Measurements from ENCODE around the gene TANGO2.

The TANGO2 gene

GRCh38 chr22:20062766-20063083 is 41.8 kb downstream of the TANGO2 start:
- no peak overlapping the region for H2BK5ac ChIP-seq (ENCODE audit: low read depth, low read length, poor library complexity, severe bottlenecking)
- no peak overlapping the region for H2AFZ ChIP-seq (ENCODE audit: low read depth, low read length)
- H2BK15ac ChIP-seq (ENCODE audit: low read depth, poor library complexity, severe bottlenecking) = no peak overlapping the region
- no peak overlapping the region for H2BK120ac ChIP-seq (ENCODE audit: low read depth, low read length)
- H3K9ac ChIP-seq (ENCODE audit: low read length) = no peak overlapping the region
- no peak overlapping the region for H2BK12ac ChIP-seq (ENCODE audit: low read length in 2 of 2)
- H4K91ac ChIP-seq (ENCODE audit: low read length) = no peak overlapping the region
- WGBS = 75% methylated on average over 11 of the region's 11 CpGs
- H3K4ac ChIP-seq (ENCODE audit: low read depth in 1 of 2, low read length in 2 of 2) = no peak overlapping the region
- H3K14ac ChIP-seq (ENCODE audit: low read length in 2 of 2) = no peak overlapping the region
- H3K27ac ChIP-seq (ENCODE audit: low read length, poor library complexity, severe bottlenecking) = no peak overlapping the region
- peaks cover 16% of the 10 kb centered on the region for H3K4me1 ChIP-seq (ENCODE audit: control insufficient read depth, insufficient read depth, low read depth, low read length)
- no peaks in the 10 kb centered on the region for H3K9me3 ChIP-seq (ENCODE audit: control insufficient read depth, low read length)
- no peak overlapping the region for H4K8ac ChIP-seq (ENCODE audit: low read length)
- no peak overlapping the region for H3K4me2 ChIP-seq (ENCODE audit: low read length, poor library complexity, severe bottlenecking)
- H3K27me3 ChIP-seq (ENCODE audit: control insufficient read depth in 1 of 2, insufficient read depth in 1 of 2, low read length in 2 of 2) = no peaks in the 10 kb centered on the region
- no peak overlapping the region for H2AK5ac ChIP-seq (ENCODE audit: low read length, severe bottlenecking)
- peaks cover 59 to 62% of the 10 kb centered on the region in 2 experiments for H3K36me3 ChIP-seq (ENCODE audit: control insufficient read depth in 1 of 2, insufficient read depth in 2 of 2, low read depth in 1 of 2, low read length in 2 of 2)
- H3K79me1 ChIP-seq (replicated peaks; ENCODE audit: low read length, poor library complexity, severe bottlenecking) = peaks cover 2% of the 10 kb centered on the region
- no peak overlapping the region for H3K23ac ChIP-seq (ENCODE audit: low read length in 2 of 2)
- no peak overlapping the region for H3K4me3 ChIP-seq (ENCODE audit: insufficient read depth in 1 of 2, low read depth in 1 of 2, low read length in 2 of 2)
- no peak overlapping the region for H3K18ac ChIP-seq (ENCODE audit: low read depth in 1 of 2, low read length in 2 of 2)
- peak; percentile 47 for DNase-seq

- Histone ChIP-seq H2AK5ac (ENCODE audit: low read length, severe bottlenecking) (no peak overlapping the region), H3K9me3 (ENCODE audit: control insufficient read depth, low read length) (no peaks in the 10 kb centered on the region), H3K4me2 (ENCODE audit: low read length, poor library complexity, severe bottlenecking) (no peak overlapping the region), H3K23ac (ENCODE audit: low read length in 2 of 2) (no peak overlapping the region), H2BK12ac (ENCODE audit: low read length in 2 of 2) (no peak overlapping the region), H3K4me1 (ENCODE audit: control insufficient read depth, insufficient read depth, low read depth, low read length) (peaks cover 16% of the 10 kb centered on the region), H3K18ac (ENCODE audit: low read depth in 1 of 2, low read length in 2 of 2) (no peak overlapping the region), H2AFZ (ENCODE audit: low read depth, low read length) (no peak overlapping the region), H3K4ac (ENCODE audit: low read depth in 1 of 2, low read length in 2 of 2) (no peak overlapping the region), H3K14ac (ENCODE audit: low read length in 2 of 2) (no peak overlapping the region), H3K9ac (ENCODE audit: low read length) (no peak overlapping the region), H3K36me3 (ENCODE audit: control insufficient read depth in 1 of 2, insufficient read depth in 2 of 2, low read depth in 1 of 2, low read length in 2 of 2) (peaks cover 55 to 61% of the 10 kb centered on the region in 2 experiments), H3K27ac (ENCODE audit: low read length, poor library complexity, severe bottlenecking) (no peak overlapping the region), H2BK15ac (ENCODE audit: low read depth, poor library complexity, severe bottlenecking) (no peak overlapping the region), H2BK120ac (ENCODE audit: low read depth, low read length) (no peak overlapping the region), H4K91ac (ENCODE audit: low read length) (no peak overlapping the region), H3K79me1 (replicated peaks; ENCODE audit: low read length, poor library complexity, severe bottlenecking) (peaks cover 2% of the 10 kb centered on the region), H3K27me3 (ENCODE audit: control insufficient read depth in 1 of 2, insufficient read depth in 1 of 2, low read length in 2 of 2) (no peaks in the 10 kb centered on the region), H4K8ac (ENCODE audit: low read length) (peak overlapping the region; percentile 12), H3K4me3 (ENCODE audit: insufficient read depth in 1 of 2, low read depth in 1 of 2, low read length in 2 of 2) (no peak overlapping the region), H2BK5ac (ENCODE audit: low read depth, low read length, poor library complexity, severe bottlenecking) (no peak overlapping the region)
- DNase-seq = no peak
- 95% methylated on average over 27 of the region's 27 CpGs for WGBS
These were observed 42.6 kb downstream of the TANGO2 start for GRCh38 chr22:20063271-20064139.

- Histone ChIP-seq H3K4me2 (ENCODE audit: low read length, poor library complexity, severe bottlenecking) (no peak overlapping the region), H3K79me1 (replicated peaks; ENCODE audit: low read length, poor library complexity, severe bottlenecking) (peaks cover 2% of the 10 kb centered on the region), H3K4me3 (ENCODE audit: insufficient read depth in 1 of 2, low read depth in 1 of 2, low read length in 2 of 2) (no peak overlapping the region), H3K18ac (ENCODE audit: low read depth in 1 of 2, low read length in 2 of 2) (no peak overlapping the region), H3K14ac (ENCODE audit: low read length in 2 of 2) (no peak overlapping the region), H3K9me3 (ENCODE audit: control insufficient read depth, low read length) (no peaks in the 10 kb centered on the region), H2BK12ac (ENCODE audit: low read length in 2 of 2) (no peak overlapping the region), H3K36me3 (ENCODE audit: control insufficient read depth in 1 of 2, insufficient read depth in 2 of 2, low read depth in 1 of 2, low read length in 2 of 2) (peaks cover 48 to 61% of the 10 kb centered on the region in 2 experiments), H4K8ac (ENCODE audit: low read length) (no peak overlapping the region), H3K4me1 (ENCODE audit: control insufficient read depth, insufficient read depth, low read depth, low read length) (peaks cover 16% of the 10 kb centered on the region), H2BK15ac (ENCODE audit: low read depth, poor library complexity, severe bottlenecking) (no peak overlapping the region), H4K91ac (ENCODE audit: low read length) (no peak overlapping the region), H2AFZ (ENCODE audit: low read depth, low read length) (no peak overlapping the region), H2BK5ac (ENCODE audit: low read depth, low read length, poor library complexity, severe bottlenecking) (no peak overlapping the region), H3K27me3 (ENCODE audit: control insufficient read depth in 1 of 2, insufficient read depth in 1 of 2, low read length in 2 of 2) (no peaks in the 10 kb centered on the region), H3K9ac (ENCODE audit: low read length) (no peak overlapping the region), H3K4ac (ENCODE audit: low read depth in 1 of 2, low read length in 2 of 2) (no peak overlapping the region), H3K23ac (ENCODE audit: low read length in 2 of 2) (no peak overlapping the region), H3K27ac (ENCODE audit: low read length, poor library complexity, severe bottlenecking) (no peak overlapping the region), H2AK5ac (ENCODE audit: low read length, severe bottlenecking) (no peak overlapping the region), H2BK120ac (ENCODE audit: low read depth, low read length) (no peak overlapping the region)
- DNase-seq = no peak
- WGBS = 91% methylated on average over 3 of the region's 3 CpGs
These were observed 43.2 kb downstream of the TANGO2 start for GRCh38 chr22:20064140-20064480.

- Histone ChIP-seq H3K9ac (ENCODE audit: low read length) (no peak overlapping the region), H4K8ac (ENCODE audit: low read length) (no peak overlapping the region), H3K4me3 (ENCODE audit: insufficient read depth in 1 of 2, low read depth in 1 of 2, low read length in 2 of 2) (no peak overlapping the region), H2BK120ac (ENCODE audit: low read depth, low read length) (no peak overlapping the region), H3K36me3 (ENCODE audit: control insufficient read depth in 1 of 2, insufficient read depth in 2 of 2, low read depth in 1 of 2, low read length in 2 of 2) (peaks cover 45 to 61% of the 10 kb centered on the region in 2 experiments), H2AK5ac (ENCODE audit: low read length, severe bottlenecking) (no peak overlapping the region), H3K14ac (ENCODE audit: low read length in 2 of 2) (no peak overlapping the region), H2BK5ac (ENCODE audit: low read depth, low read length, poor library complexity, severe bottlenecking) (no peak overlapping the region), H2AFZ (ENCODE audit: low read depth, low read length) (no peak overlapping the region), H3K9me3 (ENCODE audit: control insufficient read depth, low read length) (no peaks in the 10 kb centered on the region), H4K91ac (ENCODE audit: low read length) (peak overlapping the region; percentile 34), H3K79me1 (replicated peaks; ENCODE audit: low read length, poor library complexity, severe bottlenecking) (peaks cover 2% of the 10 kb centered on the region), H3K4me1 (ENCODE audit: control insufficient read depth, insufficient read depth, low read depth, low read length) (peaks cover 16% of the 10 kb centered on the region), H3K4ac (ENCODE audit: low read depth in 1 of 2, low read length in 2 of 2) (no peak overlapping the region), H3K27ac (ENCODE audit: low read length, poor library complexity, severe bottlenecking) (no peak overlapping the region), H3K23ac (ENCODE audit: low read length in 2 of 2) (no peak overlapping the region), H3K27me3 (ENCODE audit: control insufficient read depth in 1 of 2, insufficient read depth in 1 of 2, low read length in 2 of 2) (no peaks in the 10 kb centered on the region), H3K18ac (ENCODE audit: low read depth in 1 of 2, low read length in 2 of 2) (no peak overlapping the region), H2BK15ac (ENCODE audit: low read depth, poor library complexity, severe bottlenecking) (no peak overlapping the region), H2BK12ac (ENCODE audit: low read length in 2 of 2) (no peak overlapping the region), H3K4me2 (ENCODE audit: low read length, poor library complexity, severe bottlenecking) (no peak overlapping the region)
- 98% methylated on average over 18 of the region's 18 CpGs for WGBS
- no peak for DNase-seq
These were observed 43.8 kb downstream of the TANGO2 start for GRCh38 chr22:20064545-20065262.

All from mesenchymal stem cell (in vitro differentiated cells and primary cell).